HFF-Myc (cell line): ENCODE data around the gene C9orf152.
A peak's percentile ranks its signal among the peaks of the same experiment; 100 is the strongest.

Experiments
- DNase-seq: peaks from one replicate; pipeline ENCODE4 v3.0.0-alpha.2; 2011; ENCODE audit warnings: low read depth; ENCODE audit errors: extremely low read depth
- H3K4me3 ChIP-seq: replicated peaks from 2 replicates; pipeline ENCODE4 v1.5.1; 2011; ENCODE audit warnings: low read depth, mild to moderate bottlenecking, control low read depth, low read length
- TF ChIP-seq, protein P1 (sequence below): IDR thresholded peaks from 2 replicates; pipeline ENCODE4 v1.5.1; 2012; ENCODE audit warnings: mild to moderate bottlenecking, low read depth, low read length, control low read depth; ENCODE audit errors: missing control alignments

Gene C9orf152

DNA sequence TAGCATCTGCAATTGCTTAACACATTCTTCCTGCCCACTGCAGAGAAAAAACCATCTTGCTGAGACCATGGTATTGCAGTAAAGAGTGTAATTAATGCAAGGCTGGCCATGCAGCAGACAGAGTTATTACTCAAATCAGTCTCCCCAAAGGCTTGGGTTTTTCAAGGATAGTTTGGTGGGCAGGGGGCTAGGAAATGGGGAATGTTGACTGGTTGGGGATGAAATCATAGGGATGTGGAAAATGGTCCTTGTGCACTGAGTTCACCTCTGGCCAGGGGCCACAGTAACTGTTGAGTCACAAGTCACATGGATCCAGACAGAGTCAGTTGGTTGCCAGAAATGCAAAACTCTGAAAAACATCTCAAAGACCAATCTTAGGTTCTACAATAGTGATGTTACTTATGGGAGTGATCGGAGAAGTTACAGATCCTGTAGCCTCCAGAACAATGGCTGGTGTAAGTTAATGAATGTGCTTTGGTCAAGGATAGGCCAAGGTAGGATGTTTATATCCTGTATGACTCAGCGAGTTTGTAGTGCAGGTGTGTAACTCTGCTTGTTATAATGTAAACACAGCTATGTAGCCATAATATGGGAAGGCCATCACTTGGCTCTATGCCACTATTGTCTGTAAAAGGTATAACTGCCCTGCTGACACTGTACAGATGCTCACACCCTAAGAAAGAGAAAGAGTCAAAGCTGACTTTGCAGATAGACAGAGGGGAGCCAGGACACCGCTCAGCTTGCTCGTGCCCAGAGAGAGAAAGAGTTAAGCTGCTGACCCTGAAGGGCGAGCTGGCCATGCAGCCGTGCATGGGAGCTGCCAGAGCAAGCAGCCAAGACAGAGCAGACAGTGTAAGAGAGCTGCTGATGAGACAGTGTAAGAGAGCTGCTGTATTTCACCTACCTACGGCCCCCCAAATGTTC is 27.2 kb downstream of the C9orf152 start:
- no peak overlapping the region for H3K4me3 ChIP-seq
- TF ChIP-seq, protein P1, sequence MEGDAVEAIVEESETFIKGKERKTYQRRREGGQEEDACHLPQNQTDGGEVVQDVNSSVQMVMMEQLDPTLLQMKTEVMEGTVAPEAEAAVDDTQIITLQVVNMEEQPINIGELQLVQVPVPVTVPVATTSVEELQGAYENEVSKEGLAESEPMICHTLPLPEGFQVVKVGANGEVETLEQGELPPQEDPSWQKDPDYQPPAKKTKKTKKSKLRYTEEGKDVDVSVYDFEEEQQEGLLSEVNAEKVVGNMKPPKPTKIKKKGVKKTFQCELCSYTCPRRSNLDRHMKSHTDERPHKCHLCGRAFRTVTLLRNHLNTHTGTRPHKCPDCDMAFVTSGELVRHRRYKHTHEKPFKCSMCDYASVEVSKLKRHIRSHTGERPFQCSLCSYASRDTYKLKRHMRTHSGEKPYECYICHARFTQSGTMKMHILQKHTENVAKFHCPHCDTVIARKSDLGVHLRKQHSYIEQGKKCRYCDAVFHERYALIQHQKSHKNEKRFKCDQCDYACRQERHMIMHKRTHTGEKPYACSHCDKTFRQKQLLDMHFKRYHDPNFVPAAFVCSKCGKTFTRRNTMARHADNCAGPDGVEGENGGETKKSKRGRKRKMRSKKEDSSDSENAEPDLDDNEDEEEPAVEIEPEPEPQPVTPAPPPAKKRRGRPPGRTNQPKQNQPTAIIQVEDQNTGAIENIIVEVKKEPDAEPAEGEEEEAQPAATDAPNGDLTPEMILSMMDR, result no peak
- DNase-seq, result peak; percentile 15

DNA sequence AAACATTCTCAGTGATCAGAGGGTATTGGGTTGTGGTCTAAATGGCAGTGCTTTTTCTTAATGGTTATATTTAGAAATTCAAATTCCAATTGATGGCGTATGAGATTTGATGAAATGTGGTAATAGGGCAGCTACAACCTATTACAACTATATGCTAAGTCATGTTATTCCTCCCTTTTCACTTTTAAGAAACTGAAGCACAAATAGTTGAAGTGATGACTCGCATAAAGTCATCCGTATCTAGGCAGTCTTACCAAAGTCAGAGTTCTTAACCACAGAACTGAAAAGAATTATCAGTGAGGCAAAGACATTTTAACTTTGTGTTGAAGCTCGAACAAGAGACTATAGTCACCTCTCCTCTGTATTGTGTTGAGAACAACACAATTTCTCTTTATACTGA is 28.2 kb downstream of the C9orf152 start:
- TF ChIP-seq, protein P1, result no peak
- H3K4me3 ChIP-seq, result no peak overlapping the region
- peak; percentile 40 for DNase-seq

DNA sequence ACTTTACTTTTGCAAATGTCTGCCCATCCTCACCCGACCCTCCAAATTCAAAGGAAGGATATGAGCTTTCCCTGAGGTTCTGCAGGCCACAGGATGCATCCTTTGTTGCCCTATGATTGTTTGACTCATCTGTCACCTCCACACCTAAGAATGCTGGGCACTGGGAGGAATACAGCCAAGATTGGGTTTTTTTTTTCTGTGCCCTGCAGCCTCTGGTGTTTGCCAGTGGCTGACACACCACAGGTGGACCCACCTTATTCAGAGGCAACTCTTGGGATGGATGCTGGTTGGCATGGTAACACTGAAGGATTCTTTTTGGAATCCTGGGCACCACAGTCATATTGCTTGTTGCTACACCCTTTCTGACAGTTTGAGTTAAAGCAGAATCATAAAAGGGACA is 29.7 kb downstream of the C9orf152 start:
- DNase-seq, result no peak
- no peak overlapping the region for H3K4me3 ChIP-seq
- TF ChIP-seq, protein P1, result no peak

DNA sequence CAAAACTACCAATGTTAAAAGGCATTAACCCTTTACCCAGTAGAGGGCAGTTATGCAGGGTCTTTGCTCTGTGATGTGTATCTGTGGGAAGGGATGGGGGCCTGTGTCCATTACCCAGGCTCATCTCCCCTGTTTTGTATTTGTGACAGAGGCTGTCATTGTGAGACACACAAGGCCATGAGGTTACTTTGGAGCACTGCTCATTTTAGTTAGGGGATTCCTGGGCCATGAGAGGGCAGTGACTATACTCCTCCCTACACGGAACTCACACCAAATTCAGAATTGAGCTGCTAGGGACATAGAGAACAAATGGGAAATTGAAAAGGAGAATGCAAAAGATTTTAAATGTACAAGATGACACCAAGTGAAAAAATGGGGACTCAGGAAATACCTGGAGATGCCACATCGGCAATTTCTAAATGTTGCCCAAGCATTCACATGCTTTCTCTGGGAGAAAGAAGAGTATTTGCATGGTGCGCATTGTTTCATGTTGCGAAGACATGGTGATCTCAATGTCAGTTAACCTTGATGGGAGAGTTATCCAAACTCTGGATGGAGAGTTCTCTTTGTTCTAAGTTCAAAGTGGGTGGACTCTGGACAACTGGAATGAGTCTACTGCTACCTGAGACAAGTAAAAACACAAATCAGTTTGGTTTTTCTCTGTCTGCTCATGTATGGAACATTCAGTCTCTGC is 32.5 kb downstream of the C9orf152 start:
- H3K4me3 ChIP-seq, result no peak overlapping the region
- DNase-seq, result no peak
- TF ChIP-seq, protein P1, result no peak

DNA sequence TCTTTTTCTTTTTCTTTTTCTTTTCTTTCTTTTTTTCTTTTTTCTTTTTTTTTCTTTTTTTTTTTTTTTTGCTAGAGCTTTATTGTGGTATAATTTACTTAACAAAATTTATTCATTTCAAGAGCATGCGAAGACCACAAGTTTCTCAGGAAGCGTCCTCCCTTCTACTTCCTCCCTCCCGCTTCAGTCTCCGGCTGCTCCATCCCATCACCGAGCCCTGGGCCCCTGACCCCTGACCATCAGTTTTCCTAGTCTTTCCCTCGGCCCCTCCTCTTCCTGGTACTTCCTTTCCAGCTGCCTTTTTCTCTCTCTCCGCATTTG is 34.7 kb downstream of the C9orf152 start:
- no peak for DNase-seq
- TF ChIP-seq, protein P1, result no peak
- H3K4me3 ChIP-seq, result no peak overlapping the region

DNA sequence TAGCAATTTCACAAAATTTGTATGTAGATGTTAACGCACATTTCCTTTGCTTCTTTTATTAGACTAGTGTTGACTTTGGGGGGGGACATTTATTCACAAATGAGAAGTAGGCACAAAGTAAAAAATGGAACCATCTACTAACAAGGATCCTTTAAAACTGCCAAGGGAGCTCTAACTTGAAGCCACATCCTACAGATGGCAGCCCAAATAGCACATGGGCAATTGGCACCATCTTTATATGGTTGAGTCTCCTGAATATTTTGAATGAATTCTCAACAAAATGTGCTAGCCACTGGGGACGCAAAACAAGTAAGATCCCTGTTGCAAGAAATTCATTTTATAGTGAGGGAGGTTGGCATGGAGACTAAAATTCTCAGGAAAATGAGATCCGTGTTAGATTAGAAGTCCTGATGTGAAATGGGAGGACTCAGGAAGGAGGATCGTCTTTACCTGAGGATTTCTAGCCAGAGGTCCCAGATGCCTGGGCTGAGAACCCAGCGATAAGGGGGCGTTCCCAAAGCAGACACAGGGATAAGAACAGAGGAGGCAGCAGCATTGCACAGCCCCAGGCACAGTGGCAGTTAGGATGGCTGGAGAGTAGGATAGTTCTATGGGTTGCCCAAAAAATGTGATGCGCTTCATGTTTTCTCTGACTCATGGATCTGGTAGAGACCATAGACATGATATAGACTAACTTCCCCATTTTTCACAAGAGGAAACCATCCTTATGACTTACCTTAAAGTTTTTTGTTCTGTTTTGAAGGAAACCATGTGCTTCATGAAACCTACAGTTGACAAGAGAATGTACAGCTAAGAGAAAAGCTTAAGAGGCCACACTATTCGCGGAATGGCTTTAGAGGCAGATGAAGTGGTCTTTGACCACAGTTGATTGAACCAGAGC is 37.4 kb downstream of the C9orf152 start:
- DNase-seq, result no peak
- TF ChIP-seq, protein P1, result no peak
- H3K4me3 ChIP-seq, result no peak overlapping the region
